ENCODE data around the gene KRTAP3-3.

Gene KRTAP3-3

GRCh38 chr17:41020336-41020735 lies 26.4 kb upstream of the KRTAP3-3 start:
- H3K79me1 ChIP-seq (replicated peaks; ENCODE audit: low read length, poor library complexity, severe bottlenecking) = no peaks in the 10 kb centered on the region
- H3K27me3 ChIP-seq (ENCODE audit: control insufficient read depth in 1 of 2, insufficient read depth in 1 of 2, low read length in 2 of 2) = no peaks in the 10 kb centered on the region
- no peak overlapping the region for H3K4me2 ChIP-seq (ENCODE audit: low read length, poor library complexity, severe bottlenecking)
- no peak overlapping the region for H3K4me3 ChIP-seq (ENCODE audit: insufficient read depth in 1 of 2, low read depth in 1 of 2, low read length in 2 of 2)
- peaks cover 1% of the 10 kb centered on the region for H3K4me1 ChIP-seq (ENCODE audit: control insufficient read depth, insufficient read depth, low read depth, low read length)
- H2BK5ac ChIP-seq (ENCODE audit: low read depth, low read length, poor library complexity, severe bottlenecking) = no peak overlapping the region
- no peak for DNase-seq
- no peak overlapping the region for H3K9ac ChIP-seq (ENCODE audit: low read length)
- H4K8ac ChIP-seq (ENCODE audit: low read length) = no peak overlapping the region
- no peak overlapping the region for H4K91ac ChIP-seq (ENCODE audit: low read length)
- H3K27ac ChIP-seq (ENCODE audit: low read length, poor library complexity, severe bottlenecking) = no peak overlapping the region
- H2BK12ac ChIP-seq (ENCODE audit: low read length in 2 of 2) = no peak overlapping the region
- no peak overlapping the region for H3K14ac ChIP-seq (ENCODE audit: low read length in 2 of 2)
- H3K23ac ChIP-seq (ENCODE audit: low read length in 2 of 2) = no peak overlapping the region
- H3K36me3 ChIP-seq (ENCODE audit: control insufficient read depth in 1 of 2, insufficient read depth in 2 of 2, low read depth in 1 of 2, low read length in 2 of 2) = no peaks in the 10 kb centered on the region
- no peak overlapping the region for H2BK120ac ChIP-seq (ENCODE audit: low read depth, low read length)
- no peak overlapping the region for H3K4ac ChIP-seq (ENCODE audit: low read depth in 1 of 2, low read length in 2 of 2)
- H2AK5ac ChIP-seq (ENCODE audit: low read length, severe bottlenecking) = no peak overlapping the region
- H2BK15ac ChIP-seq (ENCODE audit: low read depth, poor library complexity, severe bottlenecking) = no peak overlapping the region
- H2AFZ ChIP-seq (ENCODE audit: low read depth, low read length) = no peak overlapping the region
- no peak overlapping the region for H3K18ac ChIP-seq (ENCODE audit: low read depth in 1 of 2, low read length in 2 of 2)
- H3K9me3 ChIP-seq (ENCODE audit: control insufficient read depth, low read length) = no peaks in the 10 kb centered on the region

- Histone ChIP-seq H3K9ac (ENCODE audit: low read length) (no peak overlapping the region), H3K18ac (ENCODE audit: low read depth in 1 of 2, low read length in 2 of 2) (no peak overlapping the region), H3K27me3 (ENCODE audit: control insufficient read depth in 1 of 2, insufficient read depth in 1 of 2, low read length in 2 of 2) (no peaks in the 10 kb centered on the region), H3K36me3 (ENCODE audit: control insufficient read depth in 1 of 2, insufficient read depth in 2 of 2, low read depth in 1 of 2, low read length in 2 of 2) (no peaks in the 10 kb centered on the region), H2BK15ac (ENCODE audit: low read depth, poor library complexity, severe bottlenecking) (no peak overlapping the region), H3K4me3 (ENCODE audit: insufficient read depth in 1 of 2, low read depth in 1 of 2, low read length in 2 of 2) (no peak overlapping the region), H3K4ac (ENCODE audit: low read depth in 1 of 2, low read length in 2 of 2) (no peak overlapping the region), H2BK5ac (ENCODE audit: low read depth, low read length, poor library complexity, severe bottlenecking) (no peak overlapping the region), H3K14ac (ENCODE audit: low read length in 2 of 2) (no peak overlapping the region), H3K27ac (ENCODE audit: low read length, poor library complexity, severe bottlenecking) (no peak overlapping the region), H2BK12ac (ENCODE audit: low read length in 2 of 2) (no peak overlapping the region), H4K91ac (ENCODE audit: low read length) (no peak overlapping the region), H3K4me1 (ENCODE audit: control insufficient read depth, insufficient read depth, low read depth, low read length) (peaks cover 1% of the 10 kb centered on the region), H2AFZ (ENCODE audit: low read depth, low read length) (no peak overlapping the region), H4K8ac (ENCODE audit: low read length) (no peak overlapping the region), H3K9me3 (ENCODE audit: control insufficient read depth, low read length) (no peaks in the 10 kb centered on the region), H3K79me1 (replicated peaks; ENCODE audit: low read length, poor library complexity, severe bottlenecking) (no peaks in the 10 kb centered on the region), H2AK5ac (ENCODE audit: low read length, severe bottlenecking) (no peak overlapping the region), H3K23ac (ENCODE audit: low read length in 2 of 2) (no peak overlapping the region), H2BK120ac (ENCODE audit: low read depth, low read length) (no peak overlapping the region), H3K4me2 (ENCODE audit: low read length, poor library complexity, severe bottlenecking) (no peak overlapping the region)
- no peak for DNase-seq
- WGBS = 97% methylated on average over 3 of the region's 3 CpGs
Measured at GRCh38 chr17:41019415-41019814, 25.5 kb upstream of the KRTAP3-3 start.

GRCh38 chr17:41018541-41018940 lies 24.6 kb upstream of the KRTAP3-3 start:
- Histone ChIP-seq H2BK12ac (ENCODE audit: low read length in 2 of 2) (no peak overlapping the region), H2AFZ (ENCODE audit: low read depth, low read length) (no peak overlapping the region), H3K27ac (ENCODE audit: low read length, poor library complexity, severe bottlenecking) (no peak overlapping the region), H2BK120ac (ENCODE audit: low read depth, low read length) (no peak overlapping the region), H4K91ac (ENCODE audit: low read length) (no peak overlapping the region), H3K23ac (ENCODE audit: low read length in 2 of 2) (no peak overlapping the region), H4K8ac (ENCODE audit: low read length) (no peak overlapping the region), H3K14ac (ENCODE audit: low read length in 2 of 2) (no peak overlapping the region), H3K4me1 (ENCODE audit: control insufficient read depth, insufficient read depth, low read depth, low read length) (peaks cover 1% of the 10 kb centered on the region), H3K36me3 (ENCODE audit: control insufficient read depth in 1 of 2, insufficient read depth in 2 of 2, low read depth in 1 of 2, low read length in 2 of 2) (no peaks in the 10 kb centered on the region), H3K9me3 (ENCODE audit: control insufficient read depth, low read length) (no peaks in the 10 kb centered on the region), H2AK5ac (ENCODE audit: low read length, severe bottlenecking) (peak overlapping the region; percentile 53), H3K27me3 (ENCODE audit: control insufficient read depth in 1 of 2, insufficient read depth in 1 of 2, low read length in 2 of 2) (no peaks in the 10 kb centered on the region), H2BK5ac (ENCODE audit: low read depth, low read length, poor library complexity, severe bottlenecking) (no peak overlapping the region), H3K9ac (ENCODE audit: low read length) (no peak overlapping the region), H3K18ac (ENCODE audit: low read depth in 1 of 2, low read length in 2 of 2) (no peak overlapping the region), H3K4me3 (ENCODE audit: insufficient read depth in 1 of 2, low read depth in 1 of 2, low read length in 2 of 2) (no peak overlapping the region), H3K4me2 (ENCODE audit: low read length, poor library complexity, severe bottlenecking) (no peak overlapping the region), H3K4ac (ENCODE audit: low read depth in 1 of 2, low read length in 2 of 2) (no peak overlapping the region), H3K79me1 (replicated peaks; ENCODE audit: low read length, poor library complexity, severe bottlenecking) (no peaks in the 10 kb centered on the region), H2BK15ac (ENCODE audit: low read depth, poor library complexity, severe bottlenecking) (no peak overlapping the region)
- 92% methylated on average over 3 of the region's 3 CpGs for whole genome bisulfite sequencing
- no peak for DNase-seq

DNA sequence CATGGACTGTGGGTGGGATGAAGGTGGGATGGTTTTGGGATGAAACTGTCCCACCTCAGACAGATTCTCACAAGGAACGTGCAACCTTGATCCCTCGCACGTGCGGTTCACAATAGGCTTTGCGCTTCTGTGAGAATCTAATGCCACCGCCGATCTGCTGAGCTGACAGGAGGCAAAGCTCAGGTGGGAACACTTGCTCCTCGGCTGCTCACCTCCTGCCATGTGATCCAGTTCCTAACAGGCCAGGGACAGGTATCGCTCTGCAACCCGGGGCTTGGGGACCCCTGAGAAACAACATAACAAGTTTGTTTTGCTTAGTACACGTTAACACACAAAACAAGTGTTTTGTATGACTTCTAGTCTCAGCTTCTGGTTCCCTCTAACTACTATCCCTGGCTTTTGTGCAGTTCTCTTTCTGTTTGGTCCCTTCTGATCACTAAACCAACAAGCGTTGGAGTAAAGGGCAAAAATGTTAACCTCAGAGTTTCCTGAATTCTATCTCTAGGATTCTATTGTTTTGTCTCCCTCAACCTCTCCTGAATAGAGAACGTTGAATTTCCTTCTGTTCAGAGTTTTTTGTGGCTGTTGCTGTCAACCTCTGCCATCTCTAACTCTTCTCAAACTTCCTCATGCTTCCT lies 22.7 kb upstream of the KRTAP3-3 start:
- H2BK5ac ChIP-seq (ENCODE audit: low read depth, low read length, poor library complexity, severe bottlenecking) = no peak overlapping the region
- H4K8ac ChIP-seq (ENCODE audit: low read length) = no peak overlapping the region
- H3K4me1 ChIP-seq (ENCODE audit: control insufficient read depth, insufficient read depth, low read depth, low read length) = peaks cover 1% of the 10 kb centered on the region
- no peak overlapping the region for H3K4ac ChIP-seq (ENCODE audit: low read depth in 1 of 2, low read length in 2 of 2)
- no peak overlapping the region for H2AFZ ChIP-seq (ENCODE audit: low read depth, low read length)
- no peak overlapping the region for H2AK5ac ChIP-seq (ENCODE audit: low read length, severe bottlenecking)
- H3K18ac ChIP-seq (ENCODE audit: low read depth in 1 of 2, low read length in 2 of 2) = no peak overlapping the region
- no peak overlapping the region for H3K4me2 ChIP-seq (ENCODE audit: low read length, poor library complexity, severe bottlenecking)
- H3K27ac ChIP-seq (ENCODE audit: low read length, poor library complexity, severe bottlenecking) = no peak overlapping the region
- H3K4me3 ChIP-seq (ENCODE audit: insufficient read depth in 1 of 2, low read depth in 1 of 2, low read length in 2 of 2) = no peak overlapping the region
- H3K23ac ChIP-seq (ENCODE audit: low read length in 2 of 2) = no peak overlapping the region
- H2BK12ac ChIP-seq (ENCODE audit: low read length in 2 of 2) = no peak overlapping the region
- no peak overlapping the region for H2BK15ac ChIP-seq (ENCODE audit: low read depth, poor library complexity, severe bottlenecking)
- WGBS = 90% methylated on average over 13 of the region's 13 CpGs
- no peaks in the 10 kb centered on the region for H3K36me3 ChIP-seq (ENCODE audit: control insufficient read depth in 1 of 2, insufficient read depth in 2 of 2, low read depth in 1 of 2, low read length in 2 of 2)
- H3K27me3 ChIP-seq (ENCODE audit: control insufficient read depth in 1 of 2, insufficient read depth in 1 of 2, low read length in 2 of 2) = no peaks in the 10 kb centered on the region
- H4K91ac ChIP-seq (ENCODE audit: low read length) = no peak overlapping the region
- H3K9ac ChIP-seq (ENCODE audit: low read length) = no peak overlapping the region
- H3K9me3 ChIP-seq (ENCODE audit: control insufficient read depth, low read length) = no peaks in the 10 kb centered on the region
- H2BK120ac ChIP-seq (ENCODE audit: low read depth, low read length) = no peak overlapping the region
- H3K79me1 ChIP-seq (replicated peaks; ENCODE audit: low read length, poor library complexity, severe bottlenecking) = no peaks in the 10 kb centered on the region
- no peak overlapping the region for H3K14ac ChIP-seq (ENCODE audit: low read length in 2 of 2)
- no peak for DNase-seq
